GM21367 (cell line): ENCODE data around the gene AMBRA1.
"Not testable (repeated sequence)": the region's sequence is repeated elsewhere in the genome, so short reads cannot be mapped to it uniquely, and the experiment has no call there.

Experiments
- ATAC-seq: cut with Tn5 transposase; IDR thresholded peaks from one replicate; pipeline ENCODE4 v1.9.1; 2021; ENCODE audit not compliant: unreplicated experiment

The AMBRA1 gene

GRCh38 chr11:46537537-46538295 is 56.1 kb downstream of the AMBRA1 start:
- peak; percentile 62 for ATAC-seq

GRCh38 chr11:46537121-46537520 is 56.7 kb downstream of the AMBRA1 start:
- ATAC-seq, result no peak

GRCh38 chr11:46535688-46536087 is 58.1 kb downstream of the AMBRA1 start:
- ATAC-seq, result no peak

- no peak for ATAC-seq
Observed at GRCh38 chr11:46534711-46535110, 59.1 kb downstream of the AMBRA1 start.

GRCh38 chr11:46533396-46534100 is 60.3 kb downstream of the AMBRA1 start:
- ATAC-seq, result no peak

GRCh38 chr11:46529928-46530574 is 63.8 kb downstream of the AMBRA1 start:
- ATAC-seq, result no peak

- peak; percentile 64 for ATAC-seq
Observed at GRCh38 chr11:46529095-46529905, 64.5 kb downstream of the AMBRA1 start.

- no peak for ATAC-seq
Observed at GRCh38 chr11:46528445-46529094, 65.3 kb downstream of the AMBRA1 start.

- ATAC-seq, result no peak
Observed at GRCh38 chr11:46527591-46528130, 66.2 kb downstream of the AMBRA1 start.

- ATAC-seq, result no peak
Observed at GRCh38 chr11:46526216-46527215, 67.3 kb downstream of the AMBRA1 start.

GRCh38 chr11:46524201-46524770 is 69.5 kb downstream of the AMBRA1 start:
- ATAC-seq, result no peak

- no peak for ATAC-seq
Observed at GRCh38 chr11:46523290-46523689, 70.5 kb downstream of the AMBRA1 start.

- no peak for ATAC-seq
Observed at GRCh38 chr11:46522682-46523281, 71.0 kb downstream of the AMBRA1 start.

- ATAC-seq, result no peak
Observed at GRCh38 chr11:46521961-46522681, 71.7 kb downstream of the AMBRA1 start.

GRCh38 chr11:46520971-46521745 is 72.7 kb downstream of the AMBRA1 start:
- ATAC-seq, result no peak

- ATAC-seq, result no peak
Observed at GRCh38 chr11:46519351-46519750, 74.5 kb downstream of the AMBRA1 start.

- ATAC-seq, result not testable (repeated sequence)
Observed at GRCh38 chr11:46518928-46519327, 74.9 kb downstream of the AMBRA1 start.
